Sigmoid colon (tissue), 4 donors: Measurements from ENCODE around the gene COL21A1.

Experiments
- CTCF ChIP-seq, 4 experiments: fragments of 450-650 bp in 3 of 4; fragments of 200-600 bp in 1 of 4; IDR thresholded peaks; one replicate each; pipeline ENCODE4 v1.5.1; 2016 to 2019; ENCODE audit warnings: antibody characterized with exemption in 4 of 4, mild to moderate bottlenecking in 3 of 4, moderate library complexity in 2 of 4
- EP300 ChIP-seq, 4 donors: sonication (generic); formaldehyde crosslinking; IDR thresholded peaks; one replicate each; pipeline ENCODE4 v1.6.1; 2017; ENCODE audit warnings: antibody characterized with exemption in 4 of 4
- POLR2A ChIP-seq, 2 donors: fragments of 450-650 bp; IDR thresholded peaks; one replicate each; pipeline ENCODE4 v1.6.1; 2016; ENCODE audit warnings: antibody characterized with exemption in 2 of 2, mild to moderate bottlenecking in 2 of 2, moderate library complexity in 2 of 2

GRCh38 chr6:56093776-56094175 lies 153.6 kb downstream of the COL21A1 start:
- TF ChIP-seq CTCF (IDR thresholded peaks at IDR 0.05) (no peak), POLR2A (IDR thresholded peaks at IDR 0.05) (no peak), EP300 (IDR thresholded peaks at IDR 0.05) (no peak)
